Naive thymus-derived CD8-positive, alpha-beta T cell (primary cell): ENCODE results near the gene SLC2A10. TPM values are rescaled to one million over a fixed set of nuclear protein-coding genes. Genes with fewer than 3 reads are reported as not detected.

Experiments used
- ATAC-seq, 2 donors: fragments of 150-1000 bp; cut with Tn5 transposase in 1 of 2; sonication (Bioruptor Pico), chemical (Tn5 transposase) in 1 of 2; 1 replicate in 1 of 2; 2 replicates in 1 of 2; pipeline ENCODE4 v1.10.0; 2021; ENCODE audit warnings: mild to moderate bottlenecking in 2 of 2, moderate library complexity in 2 of 2
- POLR2A ChIA-PET: fragments of 350-600 bp; sonication (Branson Sonifier 250); formaldehyde crosslinking; loops from one replicate; lab custom pipeline; 2021; ENCODE audit warnings: antibody characterized with exemption; lab: Charles Lee
- DNase-seq, 10 donors: peaks; one replicate each; pipeline versions ENCODE4 v3.0.0 to v3.0.0-alpha.2; 2020 to 2022
- H3K27ac Mint-ChIP-seq, 10 donors: one replicate each; pipeline ENCODE4 v1.8.0; 2020 to 2022; ENCODE audit warnings: mild to moderate bottlenecking in 10 of 10, mixed read lengths in 10 of 10, moderate library complexity in 4 of 10, inconsistent platforms in 1 of 10
- H3K27me3 Mint-ChIP-seq, 5 donors: one replicate each; pipeline ENCODE4 v1.8.0; 2021 to 2022; ENCODE audit warnings: mixed read lengths in 5 of 5
- H3K36me3 Mint-ChIP-seq, 3 donors: one replicate each; pipeline ENCODE4 v1.8.0; 2020 to 2022; ENCODE audit warnings: mixed read lengths in 3 of 3, mild to moderate bottlenecking in 2 of 3, inconsistent platforms in 1 of 3
- H3K4me1 Mint-ChIP-seq, 4 donors: one replicate each; pipeline ENCODE4 v1.8.0; 2021 to 2022; ENCODE audit warnings: mixed read lengths in 4 of 4
- H3K4me3 Mint-ChIP-seq, 10 donors: one replicate each; pipeline ENCODE4 v1.8.0; 2020 to 2022; ENCODE audit warnings: mild to moderate bottlenecking in 10 of 10, mixed read lengths in 10 of 10, moderate library complexity in 6 of 10, inconsistent platforms in 1 of 10
- H3K9me3 Mint-ChIP-seq, 9 donors: one replicate each; pipeline ENCODE4 v1.8.0; 2020 to 2022; ENCODE audit warnings: mixed read lengths in 9 of 9, mild to moderate bottlenecking in 3 of 9, inconsistent platforms in 1 of 9, moderate library complexity in 1 of 9
- polyA plus RNA-seq, 3 donors: library from polyadenylated mRNA; unstranded; fragments of 300-500 nt; fragmentation: Illumina TruSeq; gene quantifications; one replicate each; pipeline ENCODE4 v1.2.3, GENCODE V29; 2021
- total RNA-seq, 8 experiments: library from RNA in 2 of 8; stranded (reverse) in 2 of 8; gene quantifications; one replicate each; pipeline ENCODE4 v1.2.3 and lab custom pipeline; 2021 to 2026

Gene SLC2A10
- total and polyA plus RNA-seq, 5 experiments from 2014 or later, result 0.83 TPM; not detected in 4

DNA sequence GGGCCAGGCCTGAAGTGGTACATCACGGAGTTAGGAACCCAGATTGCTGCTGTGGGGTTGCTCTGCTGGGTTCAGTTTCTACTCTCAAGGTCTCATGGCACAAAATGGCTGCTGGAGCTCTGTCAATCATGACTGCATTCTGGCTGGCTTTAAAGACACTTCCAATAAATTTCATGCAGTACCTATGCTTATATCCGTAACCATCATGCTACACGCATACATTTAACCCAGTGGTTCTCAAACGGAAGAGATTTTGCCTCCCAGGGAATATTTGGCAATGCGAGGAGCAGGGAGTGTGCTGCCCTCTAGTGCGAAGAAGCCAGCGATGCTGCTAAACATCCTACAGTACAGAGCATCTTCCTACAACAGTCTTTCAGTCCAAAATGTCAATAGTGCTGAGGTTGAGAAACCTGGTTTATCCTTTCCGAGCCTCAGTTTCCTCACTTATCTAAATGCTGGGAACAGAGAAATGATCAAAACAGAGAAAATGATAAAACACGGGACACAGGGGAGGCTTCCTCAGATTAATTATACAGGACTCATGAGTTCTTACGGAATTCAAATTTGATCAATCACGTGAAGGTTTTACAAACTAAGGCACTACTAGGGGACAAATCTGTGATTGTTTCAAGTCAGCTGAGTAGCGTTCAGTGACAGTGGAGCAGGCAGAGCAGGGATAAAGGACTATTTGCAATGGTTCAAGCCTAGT is 9.6 kb upstream of the SLC2A10 start:
- peaks cover 0 to 8% (median 0%) of the 10 kb centered on the region in 3 donors for H3K36me3 Mint-ChIP-seq
- DNase-seq (no peak), ATAC-seq (no peak)
- H3K9me3 Mint-ChIP-seq, result peaks cover 0 to 5% (median 0%) of the 10 kb centered on the region in 9 donors
- no peak overlapping the region for H3K4me3 Mint-ChIP-seq
- POLR2A ChIA-PET, result no interaction called here
- peaks cover 20 to 62% (median 32%) of the 10 kb centered on the region in 5 donors for H3K27me3 Mint-ChIP-seq
- peak overlapping the region in 1 of 10 donors; percentile 22 for H3K27ac Mint-ChIP-seq
- peaks cover 0 to under 1% (median 0%) of the 10 kb centered on the region in 4 donors for H3K4me1 Mint-ChIP-seq

DNA sequence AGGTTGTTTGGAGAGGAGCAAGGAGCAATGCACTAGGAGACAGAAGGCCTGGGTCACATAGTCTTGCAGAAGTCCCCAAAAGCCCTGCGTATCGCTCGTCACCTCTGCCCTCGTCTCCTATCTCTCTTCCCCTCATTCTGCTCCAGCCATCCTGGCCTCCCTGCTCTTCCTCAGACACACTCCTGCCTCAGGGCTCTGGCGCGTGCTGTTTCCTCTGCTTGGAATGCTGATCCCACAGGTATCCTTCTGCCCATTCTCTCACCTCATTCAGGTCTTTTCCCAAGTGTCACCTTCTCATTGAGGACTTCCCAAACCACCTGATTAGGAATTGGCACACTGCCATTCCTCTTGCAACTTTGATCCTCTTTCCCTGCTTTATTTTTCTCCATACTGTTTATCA is 9.0 kb upstream of the SLC2A10 start:
- Mint-ChIP-seq H3K4me3 (no peak overlapping the region), H3K4me1 (no peaks in the 10 kb centered on the region), H3K27me3 (peaks cover 20 to 62% (median 36%) of the 10 kb centered on the region in 5 donors), H3K36me3 (peaks cover 0 to 8% (median 0%) of the 10 kb centered on the region in 3 donors), H3K9me3 (peaks cover 0 to 5% (median 0%) of the 10 kb centered on the region in 9 donors), H3K27ac (no peak overlapping the region)
- DNase-seq (no peak), ATAC-seq (no peak)
- POLR2A ChIA-PET, result no interaction called here

DNA sequence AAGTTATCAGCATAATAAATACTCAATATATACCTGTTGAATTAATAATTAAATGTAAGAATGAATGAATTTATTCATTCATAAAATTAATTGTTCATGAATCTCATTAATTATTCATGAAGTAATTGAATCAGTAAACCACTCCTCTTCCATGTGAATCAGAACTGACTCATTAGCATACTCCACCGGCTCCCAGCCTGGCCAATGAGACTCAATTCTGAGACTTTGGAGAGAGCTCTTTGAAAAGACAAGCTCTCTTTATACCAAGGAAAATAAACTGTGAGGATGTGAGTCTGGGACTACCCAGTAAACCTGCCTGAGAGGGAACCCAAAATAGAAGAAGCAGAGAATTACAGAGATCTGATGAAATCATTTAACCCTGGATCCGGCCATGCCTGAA is 8.4 kb upstream of the SLC2A10 start:
- H3K36me3 Mint-ChIP-seq, result peaks cover 0 to 8% (median 0%) of the 10 kb centered on the region in 3 donors
- peaks cover 20 to 62% (median 36%) of the 10 kb centered on the region in 5 donors for H3K27me3 Mint-ChIP-seq
- H3K9me3 Mint-ChIP-seq, result peaks cover 0 to 5% (median 2%) of the 10 kb centered on the region in 9 donors
- ATAC-seq (no peak), DNase-seq (no peak)
- H3K27ac Mint-ChIP-seq, result no peak overlapping the region
- POLR2A ChIA-PET, result no interaction called here
- H3K4me1 Mint-ChIP-seq, result no peaks in the 10 kb centered on the region
- H3K4me3 Mint-ChIP-seq, result no peak overlapping the region

- Mint-ChIP-seq H3K4me3 (no peak overlapping the region), H3K36me3 (peaks cover 0 to 13% (median 2%) of the 10 kb centered on the region in 3 donors), H3K27me3 (peaks cover 22 to 62% (median 36%) of the 10 kb centered on the region in 5 donors), H3K4me1 (no peaks in the 10 kb centered on the region), H3K27ac (no peak overlapping the region), H3K9me3 (peaks cover 0 to 10% (median 5%) of the 10 kb centered on the region in 9 donors)
- POLR2A ChIA-PET, result no interaction called here
- ATAC-seq (no peak), DNase-seq (no peak)
Measured at GRCh38 chr20:46701556-46701955, 7.9 kb upstream of the SLC2A10 start.

GRCh38 chr20:46701986-46702385 is 7.5 kb upstream of the SLC2A10 start:
- Mint-ChIP-seq H3K36me3 (peaks cover 0 to 15% (median 4%) of the 10 kb centered on the region in 3 donors), H3K4me1 (no peaks in the 10 kb centered on the region), H3K4me3 (no peak overlapping the region), H3K27ac (no peak overlapping the region), H3K27me3 (peaks cover 22 to 62% (median 39%) of the 10 kb centered on the region in 5 donors), H3K9me3 (peaks cover 0 to 14% (median 7%) of the 10 kb centered on the region in 9 donors)
- no peak for ATAC-seq
- POLR2A ChIA-PET, result no interaction called here
- no peak for DNase-seq

- no peak overlapping the region for H3K27ac Mint-ChIP-seq
- peaks cover 25 to 59% (median 40%) of the 10 kb centered on the region in 5 donors for H3K27me3 Mint-ChIP-seq
- no peak overlapping the region for H3K4me3 Mint-ChIP-seq
- peaks cover 0 to 19% (median 7%) of the 10 kb centered on the region in 9 donors for H3K9me3 Mint-ChIP-seq
- ATAC-seq (no peak), DNase-seq (no peak)
- POLR2A ChIA-PET, result no interaction called here
- H3K36me3 Mint-ChIP-seq, result peaks cover 0 to 15% (median 4%) of the 10 kb centered on the region in 3 donors
- H3K4me1 Mint-ChIP-seq, result no peaks in the 10 kb centered on the region
Measured at GRCh38 chr20:46702447-46703203, 6.8 kb upstream of the SLC2A10 start.

DNA sequence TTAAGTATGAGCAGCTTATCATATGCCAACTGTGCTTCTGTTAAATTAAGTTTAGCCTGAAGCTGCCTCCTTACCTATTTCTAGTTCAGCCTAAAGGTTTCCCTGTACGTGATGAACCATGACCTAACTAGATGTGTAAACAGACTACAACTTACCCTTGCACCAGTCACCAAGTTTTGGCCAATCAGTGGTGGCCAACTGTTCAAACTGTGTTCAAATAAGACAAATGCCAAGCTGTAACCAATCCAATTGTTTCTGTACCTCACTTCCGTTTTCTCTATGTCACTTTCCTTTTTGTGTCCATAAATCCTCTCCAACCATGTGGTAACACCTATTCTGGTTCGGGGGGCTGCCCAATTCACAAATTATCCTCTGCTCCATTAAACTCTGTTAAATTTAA is 6.0 kb upstream of the SLC2A10 start:
- H3K9me3 Mint-ChIP-seq, result peaks cover 0 to 19% (median 7%) of the 10 kb centered on the region in 9 donors
- H3K27me3 Mint-ChIP-seq, result peaks cover 29 to 57% (median 43%) of the 10 kb centered on the region in 5 donors
- no peak overlapping the region for H3K27ac Mint-ChIP-seq

GRCh38 chr20:46704714-46705377 is 4.6 kb upstream of the SLC2A10 start:
- Mint-ChIP-seq H3K4me3 (no peak overlapping the region), H3K27ac (no peak overlapping the region), H3K27me3 (peaks cover 32 to 57% (median 42%) of the 10 kb centered on the region in 5 donors), H3K9me3 (peaks cover 0 to 19% (median 7%) of the 10 kb centered on the region in 9 donors), H3K36me3 (peaks cover 3 to 7% (median 4%) of the 10 kb centered on the region in 3 donors), H3K4me1 (peaks cover 4 to 16% (median 7%) of the 10 kb centered on the region in 4 donors)
- POLR2A ChIA-PET, result no interaction called here
- ATAC-seq (no peak), DNase-seq (no peak)

More for the DNA sequence above, 6.0 kb upstream of the SLC2A10 start:
- H3K36me3 Mint-ChIP-seq, result peaks cover 0 to 15% (median 4%) of the 10 kb centered on the region in 3 donors
- no peak for ATAC-seq
- H3K4me3 Mint-ChIP-seq, result no peak overlapping the region
- H3K4me1 Mint-ChIP-seq, result peaks cover 0 to 3% (median under 1%) of the 10 kb centered on the region in 4 donors
- POLR2A ChIA-PET, result no interaction called here
- no peak for DNase-seq

GRCh38 chr20:46705378-46705729 is 4.1 kb upstream of the SLC2A10 start:
- H3K27me3 Mint-ChIP-seq, result peaks cover 34 to 57% (median 46%) of the 10 kb centered on the region in 5 donors
- peaks cover 0 to 19% (median 7%) of the 10 kb centered on the region in 9 donors for H3K9me3 Mint-ChIP-seq
- H3K36me3 Mint-ChIP-seq, result peaks cover 3 to 7% (median 4%) of the 10 kb centered on the region in 3 donors
- no peak overlapping the region for H3K27ac Mint-ChIP-seq
- no peak for ATAC-seq
- no peak for DNase-seq
- peaks cover 9 to 21% (median 12%) of the 10 kb centered on the region in 4 donors for H3K4me1 Mint-ChIP-seq
- no peak overlapping the region for H3K4me3 Mint-ChIP-seq
- POLR2A ChIA-PET, result no interaction called here

GRCh38 chr20:46706242-46706641 is 3.2 kb upstream of the SLC2A10 start:
- Mint-ChIP-seq H3K27me3 (peaks cover 34 to 58% (median 50%) of the 10 kb centered on the region in 5 donors), H3K36me3 (peaks cover 3 to 7% (median 4%) of the 10 kb centered on the region in 3 donors), H3K4me3 (no peak overlapping the region), H3K9me3 (peaks cover 0 to 19% (median 7%) of the 10 kb centered on the region in 9 donors), H3K4me1 (peaks cover 12 to 23% (median 14%) of the 10 kb centered on the region in 4 donors), H3K27ac (no peak overlapping the region)
- POLR2A ChIA-PET, result no interaction called here
- DNase-seq (no peak), ATAC-seq (no peak)

- Mint-ChIP-seq H3K27ac (peak overlapping the region in 1 of 10 donors; percentile 18), H3K36me3 (peaks cover 3 to 12% (median 4%) of the 10 kb centered on the region in 3 donors), H3K27me3 (peaks cover 37 to 64% (median 59%) of the 10 kb centered on the region in 5 donors), H3K4me3 (peak overlapping the region in 8 of 10 donors; percentile 24 to 87 (median 56)), H3K9me3 (peaks cover 0 to 19% (median 7%) of the 10 kb centered on the region in 9 donors), H3K4me1 (peaks cover 12 to 23% (median 14%) of the 10 kb centered on the region in 4 donors)
- no peak for DNase-seq
- POLR2A ChIA-PET, result no interaction called here
- ATAC-seq, result peak; percentile 30 to 33
Measured at GRCh38 chr20:46708172-46708860, 1.1 kb upstream of the SLC2A10 start.

DNA sequence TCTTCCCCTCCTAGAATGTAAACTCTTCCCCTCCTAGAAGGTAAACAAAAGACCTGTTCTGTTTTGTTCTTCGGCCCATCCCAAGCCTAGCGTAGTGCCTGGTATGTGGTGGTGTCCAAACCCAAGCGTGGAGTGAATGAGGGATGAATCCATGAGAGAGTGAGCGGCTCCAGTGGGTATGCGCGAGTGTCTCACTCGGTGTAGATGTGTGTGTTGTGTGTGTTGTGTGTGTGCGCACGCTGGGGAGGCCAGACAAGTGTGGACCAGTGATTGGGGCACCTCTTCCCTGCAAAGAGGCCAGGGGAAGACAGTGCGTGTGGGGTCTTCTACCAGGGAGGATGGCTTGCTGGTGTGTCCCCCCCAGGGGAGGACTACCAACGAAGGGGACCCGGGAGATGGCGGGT is 392 bp upstream of the SLC2A10 start:
- ATAC-seq, result no peak
- DNase-seq, result no peak
- POLR2A ChIA-PET, result no interaction called here
- Mint-ChIP-seq H3K9me3 (peaks cover 0 to 19% (median 7%) of the 10 kb centered on the region in 9 donors), H3K36me3 (peaks cover 3 to 13% (median 4%) of the 10 kb centered on the region in 3 donors), H3K27ac (peak overlapping the region in 4 of 10 donors; percentile 7 to 55 (median 46)), H3K4me1 (peaks cover 12 to 23% (median 14%) of the 10 kb centered on the region in 4 donors), H3K27me3 (peaks cover 36 to 66% (median 53%) of the 10 kb centered on the region in 5 donors), H3K4me3 (peak overlapping the region; percentile 64 to 88 (median 79))
